Karpas-422 (cell line): Measurements from ENCODE around the gene MAFF. TPM values are rescaled to one million over a fixed set of nuclear protein-coding genes. Genes with fewer than 3 reads are reported as not detected.

ENCODE experiments used
- DNase-seq: peaks from one replicate; pipeline ENCODE4 v3.0.0-alpha.2; 2015
- H2AFZ ChIP-seq: fragments of 200-600 bp; sonication (generic); 2 replicates; pipeline ENCODE4 v1.6.1; 2014; ENCODE audit warnings: antibody characterized with exemption, low read length, mixed read lengths
- H3K27ac ChIP-seq: fragments of 200-600 bp; sonication (generic); 2 replicates; pipeline ENCODE4 v1.5.1; 2014; ENCODE audit warnings: mild to moderate bottlenecking, low read length, moderate library complexity
- H3K27me3 ChIP-seq: fragments of 200-600 bp; sonication (generic); 2 replicates; pipeline ENCODE4 v1.6.1; 2014; ENCODE audit warnings: low read length, mixed read lengths
- H3K36me3 ChIP-seq: fragments of 200-600 bp; sonication (generic); 2 replicates; pipeline ENCODE4 v1.6.1; 2014; ENCODE audit warnings: low read length, mixed read lengths; ENCODE audit not compliant: insufficient read depth
- H3K4me1 ChIP-seq: fragments of 200-600 bp; sonication (generic); 2 replicates; pipeline ENCODE4 v1.6.1; 2014; ENCODE audit warnings: mild to moderate bottlenecking, low read length, mixed read lengths
- H3K4me2 ChIP-seq: fragments of 200-600 bp; sonication (generic); 2 replicates; pipeline ENCODE4 v1.6.1; 2014; ENCODE audit warnings: low read length, low read depth, mild to moderate bottlenecking; ENCODE audit not compliant: poor library complexity, severe bottlenecking
- H3K4me3 ChIP-seq: fragments of 200-600 bp; sonication (generic); 2 replicates; pipeline ENCODE4 v1.5.1; 2014; ENCODE audit warnings: mild to moderate bottlenecking, antibody characterized with exemption, low read length, mixed read lengths
- H3K79me2 ChIP-seq: fragments of 200-600 bp; sonication (generic); 2 replicates; pipeline ENCODE4 v1.6.1; 2014; ENCODE audit warnings: mild to moderate bottlenecking, low read length, mixed read lengths
- H3K9ac ChIP-seq: fragments of 200-600 bp; sonication (generic); 2 replicates; pipeline ENCODE4 v1.6.0; 2014; ENCODE audit warnings: low read length
- H3K9me2 ChIP-seq: fragments of 200-600 bp; sonication (generic), shearing (Covaris generic); replicated peaks from 2 replicates; pipeline ENCODE4 v1.6.0; 2014; ENCODE audit warnings: mild to moderate bottlenecking, low read length, moderate library complexity; ENCODE audit not compliant: insufficient read depth
- H3K9me3 ChIP-seq: fragments of 300-700, 200-600 bp; sonication (generic); 2 replicates; pipeline ENCODE4 v1.6.1; 2014; ENCODE audit warnings: low read length, mixed read lengths
- H4K20me1 ChIP-seq: fragments of 200-600 bp; sonication (generic); 2 replicates; pipeline ENCODE4 v1.6.1; 2014; ENCODE audit warnings: mild to moderate bottlenecking, antibody characterized with exemption, low read length, low read depth; ENCODE audit not compliant: insufficient read depth
- total RNA-seq: library from RNA; depleted of rRNA; stranded (reverse); fragments of >200 nt; shearing (Covaris generic); gene quantifications from 2 replicates; pipeline ENCODE4 v1.2.3, GENCODE V29; 2014; ENCODE audit warnings: low replicate concordance

Gene MAFF
- total RNA-seq, 1 experiment from 2014 or later, result 2.9 TPM

GRCh38 chr22:38165922-38166593 lies 35.7 kb upstream of the MAFF start:
- H3K9me2 ChIP-seq, result no peaks in the 10 kb centered on the region
- no peak overlapping the region for H3K4me2 ChIP-seq
- H3K27me3 ChIP-seq, result no peaks in the 10 kb centered on the region
- no peak overlapping the region for H2AFZ ChIP-seq
- H4K20me1 ChIP-seq, result no peaks in the 10 kb centered on the region
- no peak for DNase-seq
- no peaks in the 10 kb centered on the region for H3K9me3 ChIP-seq
- 0 out of 2 replicates have a peak, but pooled peaks cover 3% of the 10 kb centered on the region for H3K36me3 ChIP-seq
- H3K27ac ChIP-seq, result no peak overlapping the region
- H3K79me2 ChIP-seq, result no peaks in the 10 kb centered on the region
- H3K4me3 ChIP-seq, result no peak overlapping the region
- peaks cover 15% of the 10 kb centered on the region for H3K4me1 ChIP-seq
- H3K9ac ChIP-seq, result no peak overlapping the region

- Histone ChIP-seq H3K4me1 (peaks cover 18% of the 10 kb centered on the region), H4K20me1 (no peaks in the 10 kb centered on the region), H3K4me3 (no peak overlapping the region), H2AFZ (no peak overlapping the region), H3K9ac (no peak overlapping the region), H3K9me2 (no peaks in the 10 kb centered on the region), H3K36me3 (0 out of 2 replicates have a peak, but pooled peaks cover 3% of the 10 kb centered on the region), H3K27ac (no peak overlapping the region), H3K9me3 (no peaks in the 10 kb centered on the region), H3K27me3 (no peaks in the 10 kb centered on the region), H3K4me2 (no peak overlapping the region), H3K79me2 (peaks cover 3% of the 10 kb centered on the region; the same call in 1 of the 2 replicates)
- DNase-seq, result no peak
Measured at GRCh38 chr22:38167988-38168407, 33.8 kb upstream of the MAFF start.

GRCh38 chr22:38169116-38169515 lies 32.7 kb upstream of the MAFF start:
- Histone ChIP-seq H2AFZ (no peak overlapping the region), H3K79me2 (peaks cover 3% of the 10 kb centered on the region; the same call in 1 of the 2 replicates), H4K20me1 (no peaks in the 10 kb centered on the region), H3K9ac (no peak overlapping the region), H3K9me2 (no peaks in the 10 kb centered on the region), H3K4me2 (no peak overlapping the region), H3K36me3 (0 out of 2 replicates have a peak, but pooled peaks cover 3% of the 10 kb centered on the region), H3K27ac (no peak overlapping the region), H3K4me1 (peaks cover 15% of the 10 kb centered on the region), H3K4me3 (no peak overlapping the region), H3K9me3 (no peaks in the 10 kb centered on the region), H3K27me3 (no peaks in the 10 kb centered on the region)
- DNase-seq, result no peak

GRCh38 chr22:38170469-38170868 lies 31.3 kb upstream of the MAFF start:
- no peaks in the 10 kb centered on the region for H3K9me2 ChIP-seq
- peaks cover 15% of the 10 kb centered on the region for H3K4me1 ChIP-seq
- H3K27me3 ChIP-seq, result no peaks in the 10 kb centered on the region
- no peak overlapping the region for H3K27ac ChIP-seq
- no peaks in the 10 kb centered on the region for H4K20me1 ChIP-seq
- DNase-seq, result no peak
- no peak overlapping the region for H2AFZ ChIP-seq
- no peak overlapping the region for H3K4me3 ChIP-seq
- no peaks in the 10 kb centered on the region for H3K9me3 ChIP-seq
- 0 out of 2 replicates have a peak, but pooled peaks cover 3% of the 10 kb centered on the region for H3K36me3 ChIP-seq
- H3K4me2 ChIP-seq, result no peak overlapping the region
- H3K9ac ChIP-seq, result no peak overlapping the region
- H3K79me2 ChIP-seq, result peaks cover 5% of the 10 kb centered on the region

- peak; percentile 58 for DNase-seq
- peak overlapping the region; percentile 46 for H3K4me2 ChIP-seq
- no peaks in the 10 kb centered on the region for H3K27me3 ChIP-seq
- no peaks in the 10 kb centered on the region for H3K9me3 ChIP-seq
- H3K27ac ChIP-seq, result peak overlapping the region; percentile 37
- no peaks in the 10 kb centered on the region for H3K36me3 ChIP-seq
- peaks cover 6% of the 10 kb centered on the region for H3K79me2 ChIP-seq
- H3K9ac ChIP-seq, result 0 out of 2 replicates have a peak overlapping the region, but pooled peaks have one; percentile 11
- H3K4me3 ChIP-seq, result no peak overlapping the region
- no peaks in the 10 kb centered on the region for H4K20me1 ChIP-seq
- H3K9me2 ChIP-seq, result no peaks in the 10 kb centered on the region
- no peak overlapping the region for H2AFZ ChIP-seq
- peaks cover 15% of the 10 kb centered on the region for H3K4me1 ChIP-seq
Measured at GRCh38 chr22:38171927-38172831, 29.6 kb upstream of the MAFF start.

- Histone ChIP-seq H3K27me3 (no peaks in the 10 kb centered on the region), H3K36me3 (no peaks in the 10 kb centered on the region), H3K9me3 (no peaks in the 10 kb centered on the region), H4K20me1 (no peaks in the 10 kb centered on the region), H3K9me2 (no peaks in the 10 kb centered on the region), H3K4me1 (peaks cover 15% of the 10 kb centered on the region), H2AFZ (no peak overlapping the region), H3K9ac (peak overlapping the region; percentile 11; the same call in 1 of the 2 replicates), H3K79me2 (peaks cover 6% of the 10 kb centered on the region), H3K27ac (0 out of 2 replicates have a peak overlapping the region, but pooled peaks have one; percentile 37), H3K4me3 (no peak overlapping the region), H3K4me2 (no peak overlapping the region)
- no peak for DNase-seq
Measured at GRCh38 chr22:38172832-38173640, 28.8 kb upstream of the MAFF start.

- Histone ChIP-seq H4K20me1 (no peaks in the 10 kb centered on the region), H3K4me3 (no peak overlapping the region), H3K4me1 (peaks cover 15% of the 10 kb centered on the region), H3K79me2 (peaks cover 6% of the 10 kb centered on the region), H3K27me3 (no peaks in the 10 kb centered on the region), H3K9ac (no peak overlapping the region), H3K9me2 (no peaks in the 10 kb centered on the region), H3K27ac (no peak overlapping the region), H3K9me3 (no peaks in the 10 kb centered on the region), H2AFZ (no peak overlapping the region), H3K4me2 (no peak overlapping the region), H3K36me3 (no peaks in the 10 kb centered on the region)
- no peak for DNase-seq
Measured at GRCh38 chr22:38173641-38173906, 28.2 kb upstream of the MAFF start.
